ENCODE results near the gene BRD7.

Gene BRD7

GRCh38 chr16:50297301-50298074 is 71.3 kb downstream of the BRD7 start:
- H3K4me2 ChIP-seq (ENCODE audit: low read depth, low read length, poor library complexity, severe bottlenecking): no peak overlapping the region
- H3K27me3 ChIP-seq (ENCODE audit: insufficient read depth, low read length, poor library complexity, severe bottlenecking): no peaks in the 10 kb centered on the region
- H4K20me1 ChIP-seq (ENCODE audit: insufficient read depth, low read length, poor library complexity, severe bottlenecking): no peaks in the 10 kb centered on the region
- no peaks in the 10 kb centered on the region for H3F3A ChIP-seq (ENCODE audit: low read depth)
- H3K36me3 ChIP-seq (ENCODE audit: insufficient read depth, low read length): peaks cover 87% of the 10 kb centered on the region; the same call in 1 of the 2 replicates
- no peaks in the 10 kb centered on the region for H3K9me3 ChIP-seq (ENCODE audit: insufficient read depth, low read depth, low read length)
- H3K79me2 ChIP-seq (ENCODE audit: insufficient read depth, low read length): no peaks in the 10 kb centered on the region
- H3K9ac ChIP-seq (ENCODE audit: low read depth, low read length, poor library complexity, severe bottlenecking): no peak overlapping the region
- no peak overlapping the region for H2AFZ ChIP-seq (ENCODE audit: low read length)
- no peak for TF ChIP-seq CTCF (conservative IDR thresholded peaks at IDR 0.05; ENCODE audit: low read length)
- TF ChIP-seq EZH2phosphoT487 (IDR thresholded peaks at IDR 0.05; ENCODE audit: borderline replicate concordance): no peak
- H3K4me3 ChIP-seq (ENCODE audit: low read length, poor library complexity, severe bottlenecking): no peak overlapping the region
- H3K4me1 ChIP-seq (ENCODE audit: insufficient read depth, low read length, poor library complexity, severe bottlenecking): no peaks in the 10 kb centered on the region
- no peaks in the 10 kb centered on the region for H3K9me2 ChIP-seq (replicated peaks; ENCODE audit: low read depth, low read length)

GRCh38 chr16:50296807-50297206 is 72.0 kb downstream of the BRD7 start:
- Histone ChIP-seq H3K9me2 (replicated peaks; ENCODE audit: low read depth, low read length) (no peaks in the 10 kb centered on the region), H3K4me3 (ENCODE audit: low read length, poor library complexity, severe bottlenecking) (no peak overlapping the region), H3K36me3 (ENCODE audit: insufficient read depth, low read length) (peaks cover 87% of the 10 kb centered on the region; the same call in 1 of the 2 replicates), H3K4me2 (ENCODE audit: low read depth, low read length, poor library complexity, severe bottlenecking) (no peak overlapping the region), H3K4me1 (ENCODE audit: insufficient read depth, low read length, poor library complexity, severe bottlenecking) (no peaks in the 10 kb centered on the region), H4K20me1 (ENCODE audit: insufficient read depth, low read length, poor library complexity, severe bottlenecking) (no peaks in the 10 kb centered on the region), H3F3A (ENCODE audit: low read depth) (no peaks in the 10 kb centered on the region), H3K79me2 (ENCODE audit: insufficient read depth, low read length) (no peaks in the 10 kb centered on the region), H2AFZ (ENCODE audit: low read length) (no peak overlapping the region), H3K9ac (ENCODE audit: low read depth, low read length, poor library complexity, severe bottlenecking) (no peak overlapping the region), H3K27me3 (ENCODE audit: insufficient read depth, low read length, poor library complexity, severe bottlenecking) (no peaks in the 10 kb centered on the region), H3K9me3 (ENCODE audit: insufficient read depth, low read depth, low read length) (no peaks in the 10 kb centered on the region)
- TF ChIP-seq CTCF (conservative IDR thresholded peaks at IDR 0.05; ENCODE audit: low read length): no peak
- no peak for TF ChIP-seq EZH2phosphoT487 (IDR thresholded peaks at IDR 0.05; ENCODE audit: borderline replicate concordance)

GRCh38 chr16:50295541-50296132 is 73.2 kb downstream of the BRD7 start:
- no peaks in the 10 kb centered on the region for H3F3A ChIP-seq (ENCODE audit: low read depth)
- H2AFZ ChIP-seq (ENCODE audit: low read length): no peak overlapping the region
- no peaks in the 10 kb centered on the region for H3K27me3 ChIP-seq (ENCODE audit: insufficient read depth, low read length, poor library complexity, severe bottlenecking)
- no peak overlapping the region for H3K4me2 ChIP-seq (ENCODE audit: low read depth, low read length, poor library complexity, severe bottlenecking)
- H3K9ac ChIP-seq (ENCODE audit: low read depth, low read length, poor library complexity, severe bottlenecking): no peak overlapping the region
- H3K9me2 ChIP-seq (replicated peaks; ENCODE audit: low read depth, low read length): no peaks in the 10 kb centered on the region
- no peaks in the 10 kb centered on the region for H4K20me1 ChIP-seq (ENCODE audit: insufficient read depth, low read length, poor library complexity, severe bottlenecking)
- H3K4me1 ChIP-seq (ENCODE audit: insufficient read depth, low read length, poor library complexity, severe bottlenecking): no peaks in the 10 kb centered on the region
- H3K9me3 ChIP-seq (ENCODE audit: insufficient read depth, low read depth, low read length): no peaks in the 10 kb centered on the region
- H3K4me3 ChIP-seq (ENCODE audit: low read length, poor library complexity, severe bottlenecking): no peak overlapping the region
- TF ChIP-seq EZH2phosphoT487 (IDR thresholded peaks at IDR 0.05; ENCODE audit: borderline replicate concordance): no peak
- TF ChIP-seq CTCF (conservative IDR thresholded peaks at IDR 0.05; ENCODE audit: low read length): no peak
- H3K36me3 ChIP-seq (ENCODE audit: insufficient read depth, low read length): peaks cover 82% of the 10 kb centered on the region; the same call in 1 of the 2 replicates
- 0 out of 2 replicates have a peak, but pooled peaks cover under 1% of the 10 kb centered on the region for H3K79me2 ChIP-seq (ENCODE audit: insufficient read depth, low read length)

Data from Loucy (cell line).